ENCODE measurements around the gene LIFR. TPM values are rescaled to one million over a fixed set of nuclear protein-coding genes. Genes with fewer than 3 reads are reported as not detected.

LIFR gene
- total RNA-seq, 1 experiment from 2014 or later = 10.4 TPM

DNA sequence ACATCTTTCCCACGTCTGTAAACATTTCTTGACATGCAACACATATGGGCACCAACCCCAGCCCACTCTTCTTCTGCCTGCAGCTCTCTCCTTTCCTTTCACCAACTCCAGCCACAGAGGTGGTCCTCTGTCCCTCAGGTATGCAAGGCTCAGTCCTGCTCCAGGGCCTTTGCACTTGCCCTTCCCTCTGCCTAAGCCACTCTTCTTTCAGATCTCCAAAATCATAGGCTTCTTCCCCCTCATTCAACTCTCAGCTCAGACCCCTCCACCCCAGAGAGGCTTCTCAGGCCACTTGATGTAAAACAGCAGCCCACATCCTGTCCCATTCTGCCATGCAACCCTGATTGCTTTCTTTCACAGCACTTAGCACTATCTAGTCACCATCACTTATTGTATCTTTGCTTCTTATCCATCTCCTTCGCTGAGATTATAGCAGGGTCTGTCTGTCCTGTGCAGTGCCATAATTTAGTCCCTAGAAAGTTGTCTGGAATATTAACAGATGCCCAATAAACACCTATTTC, 3.4 kb downstream of the LIFR start:
- Histone ChIP-seq H3K9me2 (replicated peaks; ENCODE audit: low read length) (no peaks in the 10 kb centered on the region), H3K4me1 (ENCODE audit: insufficient read depth, low read length) (peaks cover 47% of the 10 kb centered on the region), H2AFZ (ENCODE audit: low read length) (no peak overlapping the region), H3K79me2 (ENCODE audit: low read length) (peaks cover 21% of the 10 kb centered on the region), H3K4me3 (ENCODE audit: low read length) (no peak overlapping the region), H3F3A (ENCODE audit: low read length, unreplicated experiment) (no peaks in the 10 kb centered on the region), H3K36me3 (ENCODE audit: low read depth, low read length) (no peaks in the 10 kb centered on the region), H3K27me3 (ENCODE audit: low read length) (no peaks in the 10 kb centered on the region), H3K9me3 (ENCODE audit: low read length) (no peaks in the 10 kb centered on the region), H4K20me1 (ENCODE audit: low read length) (no peaks in the 10 kb centered on the region), H3K9ac (ENCODE audit: low read length) (no peak overlapping the region), H3K27ac (ENCODE audit: low read length) (no peak overlapping the region), H3K4me2 (ENCODE audit: low read length) (no peak overlapping the region)
- intact Hi-C loops (cut with micrococcal nuclease) = no loop called here
- ChIA-PET POLR2A (ENCODE audit: unreplicated experiment) (interaction anchor here (0.7 kb wide), 1 partner anchor 422 kb away, joined by 3 read pairs; no protein-coding TSS in a partner anchor), CTCF (no interaction called here)
- TF ChIP-seq, protein P1, sequence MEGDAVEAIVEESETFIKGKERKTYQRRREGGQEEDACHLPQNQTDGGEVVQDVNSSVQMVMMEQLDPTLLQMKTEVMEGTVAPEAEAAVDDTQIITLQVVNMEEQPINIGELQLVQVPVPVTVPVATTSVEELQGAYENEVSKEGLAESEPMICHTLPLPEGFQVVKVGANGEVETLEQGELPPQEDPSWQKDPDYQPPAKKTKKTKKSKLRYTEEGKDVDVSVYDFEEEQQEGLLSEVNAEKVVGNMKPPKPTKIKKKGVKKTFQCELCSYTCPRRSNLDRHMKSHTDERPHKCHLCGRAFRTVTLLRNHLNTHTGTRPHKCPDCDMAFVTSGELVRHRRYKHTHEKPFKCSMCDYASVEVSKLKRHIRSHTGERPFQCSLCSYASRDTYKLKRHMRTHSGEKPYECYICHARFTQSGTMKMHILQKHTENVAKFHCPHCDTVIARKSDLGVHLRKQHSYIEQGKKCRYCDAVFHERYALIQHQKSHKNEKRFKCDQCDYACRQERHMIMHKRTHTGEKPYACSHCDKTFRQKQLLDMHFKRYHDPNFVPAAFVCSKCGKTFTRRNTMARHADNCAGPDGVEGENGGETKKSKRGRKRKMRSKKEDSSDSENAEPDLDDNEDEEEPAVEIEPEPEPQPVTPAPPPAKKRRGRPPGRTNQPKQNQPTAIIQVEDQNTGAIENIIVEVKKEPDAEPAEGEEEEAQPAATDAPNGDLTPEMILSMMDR (conservative IDR thresholded peaks at IDR 0.05; ENCODE audit: low read depth, low read length) = no peak
- TF ChIP-seq EZH2phosphoT487 (IDR thresholded peaks at IDR 0.05; ENCODE audit: borderline replicate concordance, low read length) (no peak), EZH2 (IDR thresholded peaks at IDR 0.05; ENCODE audit: low read length, unreplicated experiment) (no peak)
- ATAC-seq (no peak), DNase-seq (no peak)
- BruUV-seq (replicated peaks) = no TSS peak

DNA sequence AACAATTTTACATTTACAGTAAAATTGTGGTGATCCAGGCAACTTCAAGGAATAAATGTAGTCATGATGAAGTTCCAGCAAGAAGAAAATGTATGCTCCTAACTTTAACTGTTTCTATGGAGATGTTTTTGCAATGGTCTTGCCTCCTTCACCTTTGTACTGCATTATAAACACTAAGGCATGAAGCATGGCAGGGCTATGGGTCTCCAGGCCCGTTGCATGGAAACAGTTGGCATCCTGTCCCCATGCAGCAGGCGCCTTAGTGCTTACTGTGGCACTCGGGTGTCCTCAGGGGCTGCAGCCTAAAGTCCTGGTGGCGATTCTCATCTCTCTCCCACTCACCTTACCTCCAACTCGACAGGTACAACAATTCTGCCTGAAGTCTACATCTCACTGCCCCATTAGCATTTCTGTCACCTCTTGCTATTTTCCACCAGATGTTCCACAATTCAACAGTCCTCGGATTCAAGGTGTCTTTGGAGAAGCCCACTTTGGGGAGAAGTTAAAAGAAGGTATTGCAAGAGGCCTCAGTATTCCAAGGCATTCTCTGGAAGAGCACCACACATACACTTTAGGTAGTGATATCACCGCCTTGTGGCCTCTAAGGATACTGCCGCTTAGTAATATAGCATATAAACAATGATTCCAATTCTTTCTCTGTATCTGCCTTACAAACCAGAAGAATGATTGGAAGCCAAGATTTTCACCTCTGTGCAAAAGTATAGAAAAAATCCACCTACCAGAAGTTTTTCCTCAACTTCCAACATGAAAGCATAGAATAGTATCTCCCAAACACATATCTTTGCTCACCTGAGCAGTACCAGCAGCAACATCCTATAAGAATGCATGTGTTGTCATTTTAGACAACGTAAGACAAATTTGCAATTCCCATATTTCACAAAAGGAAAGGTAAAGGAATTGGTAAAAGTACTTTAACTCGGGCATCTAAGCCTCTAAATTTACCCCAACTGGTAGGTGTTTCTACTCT, 5.1 kb downstream of the LIFR start:
- no peak overlapping the region for H3K9ac ChIP-seq (ENCODE audit: low read length)
- no peaks in the 10 kb centered on the region for H3K36me3 ChIP-seq (ENCODE audit: low read depth, low read length)
- peaks cover 43% of the 10 kb centered on the region for H3K4me1 ChIP-seq (ENCODE audit: insufficient read depth, low read length)
- no peaks in the 10 kb centered on the region for H3K27me3 ChIP-seq (ENCODE audit: low read length)
- intact Hi-C loops (cut with micrococcal nuclease) = loop anchor here (1.0 to 2.0 kb wide), 5 partner anchors 47 to 231 kb away; no protein-coding TSS in a partner anchor
- no peak overlapping the region for H3K4me3 ChIP-seq (ENCODE audit: low read length)
- BruUV-seq (replicated peaks) = no TSS peak
- no peaks in the 10 kb centered on the region for H3K9me3 ChIP-seq (ENCODE audit: low read length)
- no peak overlapping the region for H2AFZ ChIP-seq (ENCODE audit: low read length)
- H3F3A ChIP-seq (ENCODE audit: low read length, unreplicated experiment) = no peaks in the 10 kb centered on the region
- TF ChIP-seq EZH2phosphoT487 (IDR thresholded peaks at IDR 0.05; ENCODE audit: borderline replicate concordance, low read length) = no peak
- TF ChIP-seq, protein P1 (conservative IDR thresholded peaks at IDR 0.05; ENCODE audit: low read depth, low read length) = peak; percentile 90
- no peaks in the 10 kb centered on the region for H3K9me2 ChIP-seq (replicated peaks; ENCODE audit: low read length)
- ChIA-PET POLR2A (ENCODE audit: unreplicated experiment) (no interaction called here), CTCF (interaction anchor here (0.7 to 1.8 kb wide), 2 partner anchors 30 to 110 kb away, joined by 4 to 13 read pairs; no protein-coding TSS in a partner anchor)
- H4K20me1 ChIP-seq (ENCODE audit: low read length) = no peaks in the 10 kb centered on the region
- H3K27ac ChIP-seq (ENCODE audit: low read length) = no peak overlapping the region
- peaks cover 22% of the 10 kb centered on the region for H3K79me2 ChIP-seq (ENCODE audit: low read length)
- DNase-seq (peak; percentile 80), ATAC-seq (peak; percentile 21; the same call in 1 of the 2 replicates)
- H3K4me2 ChIP-seq (ENCODE audit: low read length) = peak overlapping the region; percentile 59

All from PC-3 (cell line).